Mesendoderm (in vitro differentiated cells): ENCODE data around the gene DNMT3L.
"Not testable (repeated sequence)": the region's sequence is repeated elsewhere in the genome, so short reads cannot be mapped to it uniquely, and the experiment has no call there.

ENCODE experiments used
- DNase-seq: peaks from one replicate; pipeline ENCODE4 v3.0.0; 2013
- H2AK5ac ChIP-seq: 2 replicates; pipeline ENCODE4 v1.6.1; 2013; ENCODE audit warnings: low read length, inconsistent platforms
- H2BK120ac ChIP-seq: 2 replicates; pipeline ENCODE4 v1.6.1; 2013; ENCODE audit warnings: low read depth, mild to moderate bottlenecking, low read length, moderate library complexity, mixed read lengths
- H2BK15ac ChIP-seq: replicated peaks from 2 replicates; pipeline ENCODE4 v1.6.1; 2013; ENCODE audit warnings: low read depth, mild to moderate bottlenecking, moderate library complexity
- H2BK5ac ChIP-seq: 2 replicates; pipeline ENCODE4 v1.6.1; 2013; ENCODE audit warnings: low read length, inconsistent platforms
- H3K18ac ChIP-seq: 2 replicates; pipeline ENCODE4 v1.6.1; 2013; ENCODE audit warnings: mild to moderate bottlenecking, low read length, mixed read lengths
- H3K23ac ChIP-seq: one replicate; pipeline ENCODE4 v1.6.1; 2013; ENCODE audit warnings: low read length
- H3K27ac ChIP-seq: 2 replicates; pipeline ENCODE4 v1.5.1; 2013; ENCODE audit warnings: low read depth, mild to moderate bottlenecking, inconsistent platforms, low read length, moderate library complexity
- H3K27me3 ChIP-seq: 2 replicates; pipeline ENCODE4 v1.6.1; 2013; ENCODE audit warnings: low read length, control low read depth, mild to moderate bottlenecking, inconsistent platforms; ENCODE audit not compliant: insufficient read depth, poor library complexity
- H3K36me3 ChIP-seq: 2 replicates; pipeline ENCODE4 v1.6.1; 2013; ENCODE audit warnings: low read length, inconsistent platforms; ENCODE audit not compliant: control insufficient read depth, insufficient read depth
- H3K4ac ChIP-seq: one replicate; pipeline ENCODE4 v1.6.1; 2013; ENCODE audit warnings: low read depth, mild to moderate bottlenecking, low read length, moderate library complexity
- H3K4me1 ChIP-seq: 2 replicates; pipeline ENCODE4 v1.6.1; 2013; ENCODE audit warnings: low read depth, low read length, inconsistent platforms; ENCODE audit not compliant: control insufficient read depth
- H3K4me2 ChIP-seq: 2 replicates; pipeline ENCODE4 v1.6.1; 2013; ENCODE audit warnings: low read length
- H3K4me3 ChIP-seq: 2 replicates; pipeline ENCODE4 v1.5.1; 2013; ENCODE audit warnings: mild to moderate bottlenecking, low read length
- H3K56ac ChIP-seq: one replicate; pipeline ENCODE4 v1.6.1; 2013; ENCODE audit warnings: low read length
- H3K79me1 ChIP-seq: 2 replicates; pipeline ENCODE4 v1.6.1; 2013; ENCODE audit warnings: low read length, inconsistent platforms
- H3K79me2 ChIP-seq: 2 replicates; pipeline ENCODE4 v1.6.1; 2013; ENCODE audit warnings: mild to moderate bottlenecking, low read length; ENCODE audit not compliant: control insufficient read depth, insufficient read depth
- H3K9ac ChIP-seq: 2 replicates; pipeline ENCODE4 v1.6.1; 2013; ENCODE audit warnings: low read length, inconsistent platforms
- H4K5ac ChIP-seq: one replicate; pipeline ENCODE4 v1.6.1; 2013; ENCODE audit warnings: low read length
- H4K8ac ChIP-seq: one replicate; pipeline ENCODE4 v1.6.1; 2013; ENCODE audit warnings: low read depth, mild to moderate bottlenecking, control low read depth, low read length, moderate library complexity
- WGBS: extraction: QIAGEN DNeasy Blood & Tissue Kit; methylation state at CpG from one replicate; pipeline ENCODE4 v1.1.7; 2013; ENCODE audit warnings: low lambda C conversion rate, missing lambda C conversion rate; ENCODE audit not compliant: insufficient coverage; ENCODE audit errors: extremely low coverage; 5-methylcytosine and 5-hydroxymethylcytosine counted together

Gene DNMT3L

DNA sequence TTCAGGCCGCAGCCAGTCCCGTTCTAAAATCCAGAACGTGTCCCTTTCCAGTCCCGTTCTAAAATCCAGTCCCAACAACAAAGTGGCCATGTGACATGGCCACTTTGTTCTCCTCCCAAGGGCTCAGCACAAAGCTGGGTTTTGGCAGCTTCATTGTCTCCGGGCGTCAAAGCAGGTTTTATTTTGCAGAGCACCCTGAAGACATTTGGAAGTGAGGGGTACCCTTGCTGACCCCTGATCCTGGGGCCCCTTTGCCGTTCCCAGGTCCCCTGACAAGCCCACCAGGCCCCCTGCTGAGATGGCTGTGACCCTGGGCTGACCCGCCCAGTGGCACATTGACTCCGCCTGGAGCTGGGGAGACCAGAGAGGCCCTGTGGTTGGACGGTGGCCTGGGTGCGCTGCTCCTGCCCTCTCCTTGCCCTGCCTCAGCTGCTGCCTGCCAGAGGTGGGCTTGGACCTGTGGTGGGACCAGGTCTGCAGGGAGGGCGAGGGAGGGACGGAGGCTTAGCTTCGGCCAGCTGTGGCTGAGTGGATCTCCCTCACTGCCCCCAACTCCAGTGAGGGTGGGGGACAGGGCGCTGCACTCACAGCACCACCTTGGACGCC lies 42.4 kb upstream of the DNMT3L start:
- no peak overlapping the region for H3K18ac ChIP-seq
- H3K4me1 ChIP-seq = peaks cover 3% of the 10 kb centered on the region
- no peak overlapping the region for H3K4ac ChIP-seq
- peaks cover 14% of the 10 kb centered on the region for H3K79me1 ChIP-seq
- no peak overlapping the region for H3K9ac ChIP-seq
- H3K27me3 ChIP-seq = no peaks in the 10 kb centered on the region
- H2AK5ac ChIP-seq = no peak overlapping the region
- no peak overlapping the region for H2BK15ac ChIP-seq
- H3K27ac ChIP-seq = no peak overlapping the region
- no peak overlapping the region for H2BK120ac ChIP-seq
- H3K79me2 ChIP-seq = peaks cover 6% of the 10 kb centered on the region
- peak overlapping the region; percentile 60 for H3K56ac ChIP-seq
- DNase-seq = no peak
- peak overlapping the region; percentile 66 for H3K23ac ChIP-seq
- no peak overlapping the region for H4K8ac ChIP-seq
- H3K36me3 ChIP-seq = peaks cover 2% of the 10 kb centered on the region
- WGBS = no CpG with 5 or more reads among the region's 16 CpGs
- no peak overlapping the region for H2BK5ac ChIP-seq
- no peak overlapping the region for H3K4me3 ChIP-seq
- H4K5ac ChIP-seq = no peak overlapping the region
- H3K4me2 ChIP-seq = no peak overlapping the region

- Histone ChIP-seq H3K79me1 (peaks cover 12% of the 10 kb centered on the region), H3K56ac (no peak overlapping the region), H3K4ac (no peak overlapping the region), H4K5ac (no peak overlapping the region), H3K27me3 (no peaks in the 10 kb centered on the region), H2BK120ac (no peak overlapping the region), H3K4me3 (no peak overlapping the region), H3K9ac (no peak overlapping the region), H3K4me1 (peaks cover 3% of the 10 kb centered on the region), H4K8ac (no peak overlapping the region), H3K4me2 (no peak overlapping the region), H2AK5ac (no peak overlapping the region), H3K79me2 (peaks cover 6% of the 10 kb centered on the region), H3K18ac (no peak overlapping the region), H3K23ac (no peak overlapping the region), H3K36me3 (peaks cover 2% of the 10 kb centered on the region), H3K27ac (no peak overlapping the region), H2BK15ac (no peak overlapping the region), H2BK5ac (no peak overlapping the region)
- no peak for DNase-seq
- WGBS = no CpG with 5 or more reads among the region's 12 CpGs
Measured at GRCh38 chr21:44303490-44303981, 41.8 kb upstream of the DNMT3L start.

- H3K4ac ChIP-seq, H3K27ac ChIP-seq, H3K23ac ChIP-seq, H3K56ac ChIP-seq, H2BK15ac ChIP-seq, H3K9ac ChIP-seq, H3K27me3 ChIP-seq, H2BK5ac ChIP-seq, H3K4me2 ChIP-seq, H3K79me2 ChIP-seq, H3K18ac ChIP-seq, H4K8ac ChIP-seq, H3K36me3 ChIP-seq, H2BK120ac ChIP-seq, H3K4me1 ChIP-seq, H4K5ac ChIP-seq, H3K4me3 ChIP-seq, H2AK5ac ChIP-seq: not testable (repeated sequence)
- H3K79me1 ChIP-seq = peaks cover 12% of the 10 kb centered on the region
- peak; percentile 47 for DNase-seq
- WGBS = no CpG with 5 or more reads among the region's 23 CpGs
Measured at GRCh38 chr21:44302573-44303401, 41.1 kb upstream of the DNMT3L start.

- H3K4me2 ChIP-seq = no peak overlapping the region
- no peak overlapping the region for H2BK15ac ChIP-seq
- no peak overlapping the region for H3K56ac ChIP-seq
- WGBS = no CpG with 5 or more reads among the region's 9 CpGs
- no peaks in the 10 kb centered on the region for H3K27me3 ChIP-seq
- peaks cover 12% of the 10 kb centered on the region for H3K79me1 ChIP-seq
- peaks cover 6% of the 10 kb centered on the region for H3K79me2 ChIP-seq
- no peak overlapping the region for H3K9ac ChIP-seq
- H3K4me3 ChIP-seq = no peak overlapping the region
- no peak overlapping the region for H3K18ac ChIP-seq
- H3K4ac ChIP-seq = no peak overlapping the region
- no peak overlapping the region for H2BK5ac ChIP-seq
- H3K36me3 ChIP-seq = no peaks in the 10 kb centered on the region
- H3K4me1 ChIP-seq = peaks cover 3% of the 10 kb centered on the region
- no peak overlapping the region for H2AK5ac ChIP-seq
- H2BK120ac ChIP-seq = no peak overlapping the region
- no peak overlapping the region for H4K5ac ChIP-seq
- no peak overlapping the region for H3K27ac ChIP-seq
- no peak for DNase-seq
- no peak overlapping the region for H3K23ac ChIP-seq
- H4K8ac ChIP-seq = no peak overlapping the region
Measured at GRCh38 chr21:44301961-44302406, 40.3 kb upstream of the DNMT3L start.

DNA sequence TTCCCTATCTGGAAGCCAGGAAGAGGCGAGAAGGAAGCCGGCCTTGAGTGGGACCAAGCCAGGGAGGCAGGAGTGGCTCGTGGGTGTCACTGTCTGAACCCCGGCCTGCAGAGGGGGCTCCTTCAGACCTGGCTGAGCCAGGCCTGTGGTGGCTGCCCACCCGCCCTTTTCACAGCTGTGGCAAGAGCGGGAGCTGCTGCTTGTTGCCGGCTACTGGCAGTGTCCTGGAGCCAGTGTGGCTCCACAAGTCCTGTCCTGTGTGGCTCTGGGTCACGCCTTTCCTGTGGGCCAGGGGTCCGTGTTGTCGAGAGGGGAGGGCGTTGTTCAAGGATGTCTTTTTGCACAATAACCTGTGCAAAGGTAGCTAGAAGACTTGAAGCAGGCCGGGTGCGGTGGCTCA lies 39.4 kb upstream of the DNMT3L start:
- H3K9ac ChIP-seq = peak overlapping the region; percentile 82
- H2BK120ac ChIP-seq = no peak overlapping the region
- no peak overlapping the region for H3K4ac ChIP-seq
- no peak overlapping the region for H2BK15ac ChIP-seq
- no peak overlapping the region for H2BK5ac ChIP-seq
- peaks cover 6% of the 10 kb centered on the region for H3K79me2 ChIP-seq
- H3K4me3 ChIP-seq = no peak overlapping the region
- no peak overlapping the region for H3K27ac ChIP-seq
- peak overlapping the region; percentile 87 for H3K4me2 ChIP-seq
- WGBS = no CpG with 5 or more reads among the region's 13 CpGs
- H3K4me1 ChIP-seq = peaks cover 3% of the 10 kb centered on the region
- peak overlapping the region; percentile 94 for H3K56ac ChIP-seq
- no peaks in the 10 kb centered on the region for H3K36me3 ChIP-seq
- H2AK5ac ChIP-seq = no peak overlapping the region
- H3K23ac ChIP-seq = no peak overlapping the region
- no peaks in the 10 kb centered on the region for H3K27me3 ChIP-seq
- no peak for DNase-seq
- H4K8ac ChIP-seq = no peak overlapping the region
- H4K5ac ChIP-seq = no peak overlapping the region
- H3K18ac ChIP-seq = no peak overlapping the region
- H3K79me1 ChIP-seq = peaks cover 12% of the 10 kb centered on the region
